Measurements from ENCODE around the gene SVOP.
"Not testable (repeated sequence)": the region's sequence is repeated elsewhere in the genome, so short reads cannot be mapped to it uniquely, and the experiment has no call there.

The SVOP gene

GRCh38 chr12:108875280-108875679, 145.6 kb downstream of the SVOP start:
- DNase-seq (ENCODE audit: low read depth): no peak
- no peak overlapping the region for H3K4me3 ChIP-seq (ENCODE audit: low read length)
- no peak for TF ChIP-seq CTCF (conservative IDR thresholded peaks at IDR 0.05; ENCODE audit: low read depth, low read length)

GRCh38 chr12:108868781-108869180, 152.1 kb downstream of the SVOP start:
- no peak overlapping the region for H3K4me3 ChIP-seq (ENCODE audit: low read length)
- TF ChIP-seq CTCF (conservative IDR thresholded peaks at IDR 0.05; ENCODE audit: low read depth, low read length): no peak
- DNase-seq (ENCODE audit: low read depth): no peak

DNA sequence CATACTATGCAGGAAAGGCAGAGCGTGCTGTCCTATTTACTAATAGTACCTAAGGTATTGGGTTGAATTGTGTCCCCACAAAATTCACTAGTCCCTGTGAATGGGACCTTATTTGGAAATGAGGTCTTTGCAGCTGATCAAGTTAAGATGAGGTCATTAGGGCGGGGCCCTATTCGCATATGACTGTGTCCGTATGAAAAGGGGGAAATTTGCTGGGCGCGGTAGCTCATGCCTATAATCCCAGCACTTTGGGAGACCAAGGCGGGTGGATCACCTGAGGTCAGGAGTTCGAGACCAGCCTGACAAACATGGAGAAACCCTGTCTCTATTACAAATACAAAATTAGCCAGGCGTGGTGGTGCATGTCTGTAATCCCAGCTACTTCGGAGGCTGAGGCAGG, 154.8 kb downstream of the SVOP start:
- H3K4me3 ChIP-seq (ENCODE audit: low read length); DNase-seq (ENCODE audit: low read depth): not testable (repeated sequence)

DNA sequence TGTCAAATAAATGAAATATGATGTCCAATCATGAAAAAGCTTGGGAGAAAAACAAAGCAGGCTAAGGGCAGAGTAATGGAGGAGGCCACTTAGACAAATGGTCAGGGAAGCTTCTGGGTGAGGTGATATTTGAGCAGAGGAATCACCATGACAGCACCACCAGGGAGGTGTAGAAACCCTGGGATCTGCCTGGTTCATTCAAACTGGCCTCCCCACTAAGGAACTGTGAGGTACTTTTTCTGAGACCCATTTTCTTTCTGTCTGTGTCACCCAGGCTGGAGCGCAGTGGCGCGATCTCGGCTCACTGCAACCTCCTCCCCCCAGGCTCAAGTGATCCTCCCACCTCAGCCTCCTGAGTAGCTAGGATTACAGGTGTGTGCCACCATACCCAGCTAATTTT, 155.7 kb downstream of the SVOP start:
- DNase-seq (ENCODE audit: low read depth): no peak
- TF ChIP-seq CTCF (conservative IDR thresholded peaks at IDR 0.05; ENCODE audit: low read depth, low read length): no peak
- no peak overlapping the region for H3K4me3 ChIP-seq (ENCODE audit: low read length)

DNA sequence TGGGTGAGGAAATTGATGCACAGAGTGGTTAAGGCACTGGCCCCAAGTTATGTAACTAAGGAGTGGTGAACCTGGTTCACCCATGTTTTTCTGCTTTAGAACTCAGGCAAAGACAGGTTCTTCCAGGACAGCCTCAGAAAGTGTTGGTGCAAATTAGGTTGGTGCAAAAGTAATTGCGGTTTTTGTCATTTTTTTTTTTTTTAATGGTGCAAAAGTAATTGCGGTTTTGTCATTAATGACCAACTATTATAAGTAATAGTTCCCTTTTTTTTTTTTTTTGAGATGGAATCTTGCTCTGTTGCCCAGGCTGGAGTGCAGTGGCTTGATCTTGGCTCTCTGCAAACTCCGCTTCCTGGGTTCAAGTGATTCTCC, 158.3 kb downstream of the SVOP start:
- H3K4me3 ChIP-seq (ENCODE audit: low read length): no peak overlapping the region
- no peak for DNase-seq (ENCODE audit: low read depth)
- TF ChIP-seq CTCF (conservative IDR thresholded peaks at IDR 0.05; ENCODE audit: low read depth, low read length): no peak

DNA sequence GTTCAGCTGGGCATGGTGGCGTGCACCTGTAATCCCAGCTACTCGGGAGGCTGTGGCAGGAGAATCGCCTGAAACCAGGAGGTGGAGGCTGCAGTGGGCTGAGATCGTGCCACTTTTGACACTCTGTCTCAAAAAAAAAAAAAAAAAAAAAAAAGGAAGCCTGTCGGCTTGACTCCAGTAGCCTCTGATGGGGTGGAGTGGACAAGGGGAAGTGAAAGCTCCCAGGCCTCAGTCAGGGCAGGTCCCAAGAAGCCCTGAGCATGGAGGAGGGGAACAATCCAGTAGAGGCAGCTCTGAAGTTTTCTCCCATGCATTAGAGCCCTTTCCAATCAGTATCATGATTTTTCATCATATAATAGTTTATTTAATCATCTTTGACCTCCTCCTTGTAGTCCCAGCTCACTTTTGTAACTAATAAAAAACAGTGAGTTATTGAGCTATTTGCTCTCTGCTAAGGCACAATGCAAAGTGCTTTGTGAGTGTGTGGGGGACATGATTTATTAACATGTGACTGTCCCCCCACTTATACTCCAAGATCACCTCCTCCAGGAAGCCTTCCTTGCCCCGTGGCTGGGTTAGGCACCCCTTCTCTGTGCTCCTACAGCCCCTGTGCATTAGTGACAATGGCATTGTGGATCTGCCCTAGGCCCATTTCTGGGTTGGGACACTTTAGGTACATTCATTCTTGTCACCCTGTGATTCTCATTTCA, 158.8 kb downstream of the SVOP start:
- no peak for DNase-seq (ENCODE audit: low read depth)
- no peak overlapping the region for H3K4me3 ChIP-seq (ENCODE audit: low read length)
- no peak for TF ChIP-seq CTCF (conservative IDR thresholded peaks at IDR 0.05; ENCODE audit: low read depth, low read length)

GRCh38 chr12:108860443-108860842, 160.4 kb downstream of the SVOP start:
- no peak overlapping the region for H3K4me3 ChIP-seq (ENCODE audit: low read length)
- DNase-seq (ENCODE audit: low read depth): no peak
- TF ChIP-seq CTCF (conservative IDR thresholded peaks at IDR 0.05; ENCODE audit: low read depth, low read length): no peak

- H3K4me3 ChIP-seq (ENCODE audit: low read length): no peak overlapping the region
- no peak for DNase-seq (ENCODE audit: low read depth)
- TF ChIP-seq CTCF (conservative IDR thresholded peaks at IDR 0.05; ENCODE audit: low read depth, low read length): no peak
These were observed 161.0 kb downstream of the SVOP start for GRCh38 chr12:108859923-108860291.

DNA sequence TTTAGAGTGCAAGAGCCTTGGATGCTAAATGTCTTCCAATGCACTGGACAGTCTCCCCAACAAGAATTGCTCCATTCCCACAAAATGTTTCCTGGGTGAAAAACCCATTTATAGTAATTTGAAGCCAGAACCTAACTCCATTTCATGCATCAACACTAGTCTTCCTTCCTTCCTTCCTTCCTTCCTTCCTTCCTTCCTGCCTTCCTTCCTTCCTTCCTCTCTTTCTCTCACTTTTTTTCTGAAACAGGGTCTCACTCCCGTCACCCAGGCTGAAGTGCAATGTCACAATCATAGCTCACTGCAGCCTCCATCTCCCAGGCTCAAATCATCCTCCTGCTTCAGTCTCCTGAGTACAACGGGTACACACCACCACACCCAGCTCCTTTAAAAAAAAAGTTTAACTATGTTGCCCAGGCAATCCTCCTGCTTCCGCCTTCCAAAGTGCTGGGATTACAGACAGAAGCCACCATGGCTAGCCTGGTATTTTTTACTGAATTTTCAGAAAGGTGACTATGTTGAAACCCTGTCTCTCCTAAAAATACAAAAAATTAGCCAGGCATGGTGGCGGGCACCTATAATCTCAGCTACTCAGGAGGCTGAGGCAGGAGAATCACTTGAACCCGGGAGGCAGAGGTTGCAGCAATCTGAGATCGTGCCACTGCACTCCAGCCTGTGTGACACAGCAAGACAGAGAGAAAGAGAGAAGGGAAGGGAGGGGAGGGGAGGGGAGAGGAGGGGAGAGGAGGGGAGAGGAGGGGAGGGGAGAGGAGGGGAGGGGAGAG, 161.5 kb downstream of the SVOP start:
- DNase-seq (ENCODE audit: low read depth): not testable (repeated sequence)

More for the DNA sequence above, 161.5 kb downstream of the SVOP start:
- H3K4me3 ChIP-seq (ENCODE audit: low read length): not testable (repeated sequence)
